Muscle of leg (tissue), 11 donors: ENCODE data around the gene RNASEH2A. TPM values are rescaled to one million over a fixed set of nuclear protein-coding genes. Genes with fewer than 3 reads are reported as not detected.
A peak's percentile ranks its signal among the peaks of the same experiment; 100 is the strongest.
"Not testable (repeated sequence)": the region's sequence is repeated elsewhere in the genome, so short reads cannot be mapped to it uniquely, and the experiment has no call there.

Source experiments
- DNase-seq: peaks from one replicate; pipeline ENCODE4 v3.0.0; 2013
- H3K27ac ChIP-seq: one replicate; pipeline ENCODE4 v1.5.1; 2013; ENCODE audit warnings: mild to moderate bottlenecking, low read length, control low read depth
- H3K27me3 ChIP-seq: one replicate; pipeline ENCODE4 v1.6.1; 2013; ENCODE audit warnings: low read length; ENCODE audit not compliant: control insufficient read depth, insufficient read depth
- H3K36me3 ChIP-seq: one replicate; pipeline ENCODE4 v1.6.1; 2013; ENCODE audit warnings: low read length; ENCODE audit not compliant: control insufficient read depth, insufficient read depth
- H3K4me1 ChIP-seq: one replicate; pipeline ENCODE4 v1.6.1; 2013; ENCODE audit warnings: low read length; ENCODE audit not compliant: control insufficient read depth, insufficient read depth
- H3K4me3 ChIP-seq: one replicate; pipeline ENCODE4 v1.5.1; 2013; ENCODE audit warnings: low read length, control low read depth
- H3K9me3 ChIP-seq: replicated peaks from 2 replicates; pipeline ENCODE4 v1.6.1; 2013; ENCODE audit warnings: low read depth, low read length; ENCODE audit not compliant: control insufficient read depth
- WGBS: methylation state at CpG from one replicate; pipeline ENCODE4 v1.1.5; 2013; ENCODE audit warnings: missing lambda C conversion rate; ENCODE audit not compliant: insufficient coverage; 5-methylcytosine and 5-hydroxymethylcytosine counted together
- polyA plus RNA-seq, 8 donors: library from polyadenylated mRNA; unstranded; fragments of 120-200 nt; gene quantifications; one replicate each; pipeline versions ENCODE4 v1.2.1 to v1.2.3, GENCODE V29; 2013; ENCODE audit warnings: inconsistent platforms in 1 of 8, low replicate concordance in 1 of 8; ENCODE audit not compliant: insufficient read length in 8 of 8, insufficient read depth in 1 of 8
- total RNA-seq: library from RNA; stranded (reverse); fragments of 120-200 nt; gene quantifications from one replicate; pipeline ENCODE4 v1.2.4, GENCODE V29; 2013

Gene RNASEH2A
- total and polyA plus RNA-seq, 9 donors, result 12.6 to 31.5 (median 22.8) TPM

- Histone ChIP-seq H3K4me1 (peaks cover 12% of the 10 kb centered on the region), H3K27ac (no peak overlapping the region), H3K36me3 (no peaks in the 10 kb centered on the region), H3K9me3 (no peaks in the 10 kb centered on the region), H3K4me3 (no peak overlapping the region), H3K27me3 (peaks cover 83% of the 10 kb centered on the region)
- DNase-seq, result no peak
- WGBS, result 8% methylated on average over 29 of the region's 43 CpGs
These were observed 34.0 kb downstream of the RNASEH2A start for GRCh38 chr19:12840091-12841079.

DNA sequence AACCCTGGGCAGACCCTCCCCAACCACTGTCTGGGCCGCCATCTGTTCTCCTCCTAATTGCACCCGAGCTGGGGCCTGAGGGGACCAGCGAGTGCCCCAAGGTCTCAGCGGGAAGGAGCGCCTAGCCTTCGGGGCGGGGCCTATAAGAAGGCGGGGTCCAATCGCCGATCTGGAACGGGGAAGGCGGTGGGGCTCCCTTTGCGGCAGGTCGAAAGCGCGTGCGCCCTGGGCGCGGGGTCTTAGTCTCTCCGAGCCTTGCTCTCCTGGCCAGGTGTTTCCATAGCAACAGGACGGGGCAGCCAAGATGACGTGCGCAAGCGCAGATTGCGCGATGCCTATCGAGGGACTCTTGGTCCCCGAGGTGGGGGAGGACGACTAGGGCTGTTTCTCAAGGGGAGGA, 34.7 kb downstream of the RNASEH2A start:
- 0% methylated on average over 25 of the region's 29 CpGs for WGBS
- H3K9me3 ChIP-seq, result no peaks in the 10 kb centered on the region
- no peak for DNase-seq
- H3K4me3 ChIP-seq, result no peak overlapping the region
- no peak overlapping the region for H3K27ac ChIP-seq
- H3K27me3 ChIP-seq, result peaks cover 79% of the 10 kb centered on the region
- H3K4me1 ChIP-seq, result peaks cover 12% of the 10 kb centered on the region
- no peaks in the 10 kb centered on the region for H3K36me3 ChIP-seq

DNA sequence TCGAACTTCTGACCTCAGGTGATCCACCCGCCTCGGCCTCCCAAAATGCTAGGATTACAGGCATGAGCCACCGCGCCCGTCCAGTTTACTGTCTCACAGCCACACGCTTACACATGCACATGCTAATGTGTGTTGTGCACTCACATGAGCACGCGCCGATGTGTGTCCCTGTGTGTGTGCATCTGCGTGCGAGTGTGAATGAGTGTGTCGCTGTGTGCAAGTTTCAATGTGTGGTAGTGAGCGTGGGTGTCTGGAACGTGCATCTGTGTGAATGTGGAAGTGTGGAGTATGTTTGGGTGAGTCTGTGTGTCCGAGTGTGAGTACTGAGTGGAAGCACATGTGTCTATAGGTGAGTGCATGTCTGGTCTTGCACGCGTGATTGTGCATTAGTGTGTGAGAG, 36.1 kb downstream of the RNASEH2A start:
- WGBS, result 93% methylated on average over 18 of the region's 18 CpGs
- Histone ChIP-seq H3K9me3 (no peaks in the 10 kb centered on the region), H3K27ac (no peak overlapping the region), H3K36me3 (no peaks in the 10 kb centered on the region), H3K4me3 (no peak overlapping the region), H3K27me3 (peaks cover 73% of the 10 kb centered on the region), H3K4me1 (peaks cover 16% of the 10 kb centered on the region)
- no peak for DNase-seq

- WGBS, result 87% methylated on average over 6 of the region's 11 CpGs
- Histone ChIP-seq H3K27ac (no peak overlapping the region), H3K27me3 (peaks cover 71% of the 10 kb centered on the region), H3K36me3 (no peaks in the 10 kb centered on the region), H3K4me1 (peaks cover 16% of the 10 kb centered on the region), H3K4me3 (no peak overlapping the region), H3K9me3 (no peaks in the 10 kb centered on the region)
- DNase-seq, result no peak
These were observed 36.9 kb downstream of the RNASEH2A start for GRCh38 chr19:12843328-12843727.

DNA sequence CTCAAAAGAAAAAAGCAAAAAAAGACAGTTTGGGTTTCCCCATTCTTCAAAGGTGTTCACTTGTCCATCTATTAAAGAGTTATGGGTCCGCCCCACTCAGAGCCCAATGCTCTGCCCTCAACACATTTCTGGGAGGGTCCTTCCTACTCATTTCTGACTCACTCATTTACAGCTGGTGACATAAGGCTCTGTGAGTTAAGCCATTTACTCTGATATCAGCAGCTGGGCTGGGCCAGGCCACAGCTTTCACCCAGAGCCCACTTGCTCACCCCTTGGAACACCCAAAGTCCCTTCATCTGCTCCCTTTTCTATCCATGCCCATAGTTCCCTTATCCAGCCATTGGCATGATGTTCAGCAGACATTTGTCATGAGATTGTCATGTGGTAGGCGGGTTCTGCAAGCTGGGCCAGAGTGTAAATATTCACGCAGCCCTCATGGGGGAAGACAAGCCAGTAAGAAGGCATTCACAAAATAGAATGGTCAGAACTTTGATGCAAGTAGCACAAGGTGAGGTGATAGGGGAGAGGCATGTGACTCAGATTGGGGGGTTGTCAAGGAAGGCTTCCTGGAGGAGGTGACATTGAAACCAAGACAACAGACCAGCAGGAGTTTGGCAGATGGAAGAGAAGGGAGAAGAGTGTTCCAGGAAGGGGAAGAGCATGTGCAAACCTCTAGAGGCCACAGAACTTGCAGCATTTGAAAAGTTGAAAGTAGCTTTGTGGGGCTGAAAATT, 37.8 kb downstream of the RNASEH2A start:
- DNase-seq, result no peak
- no peaks in the 10 kb centered on the region for H3K9me3 ChIP-seq
- WGBS, result 87% methylated on average over 3 of the region's 3 CpGs
- peaks cover 62% of the 10 kb centered on the region for H3K27me3 ChIP-seq
- no peaks in the 10 kb centered on the region for H3K36me3 ChIP-seq
- H3K27ac ChIP-seq, result no peak overlapping the region
- H3K4me3 ChIP-seq, result no peak overlapping the region
- peaks cover 12% of the 10 kb centered on the region for H3K4me1 ChIP-seq

- not testable (repeated sequence) for H3K27ac ChIP-seq, H3K4me1 ChIP-seq, H3K36me3 ChIP-seq, DNase-seq, H3K4me3 ChIP-seq, H3K9me3 ChIP-seq
- peaks cover 40% of the 10 kb centered on the region for H3K27me3 ChIP-seq
- WGBS, result 57% methylated on average over 1 of the region's 7 CpGs
These were observed 40.2 kb downstream of the RNASEH2A start for GRCh38 chr19:12846613-12847012.

GRCh38 chr19:12847159-12848139, 41.1 kb downstream of the RNASEH2A start:
- peak; percentile 86 for DNase-seq
- WGBS, result 11% methylated on average over 64 of the region's 69 CpGs
- Histone ChIP-seq H3K4me3 (peak overlapping the region; percentile 21), H3K4me1 (peaks cover 7% of the 10 kb centered on the region), H3K9me3 (no peaks in the 10 kb centered on the region), H3K27ac (no peak overlapping the region), H3K36me3 (no peaks in the 10 kb centered on the region), H3K27me3 (peaks cover 33% of the 10 kb centered on the region)

GRCh38 chr19:12856653-12857052, 50.3 kb downstream of the RNASEH2A start:
- no peaks in the 10 kb centered on the region for H3K4me1 ChIP-seq
- no peak for DNase-seq
- WGBS, result no CpG with 5 or more reads among the region's 1 CpG
- H3K36me3 ChIP-seq, result no peaks in the 10 kb centered on the region
- H3K9me3 ChIP-seq, result peaks cover 2% of the 10 kb centered on the region
- no peak overlapping the region for H3K4me3 ChIP-seq
- H3K27ac ChIP-seq, result no peak overlapping the region
- H3K27me3 ChIP-seq, result no peaks in the 10 kb centered on the region

DNA sequence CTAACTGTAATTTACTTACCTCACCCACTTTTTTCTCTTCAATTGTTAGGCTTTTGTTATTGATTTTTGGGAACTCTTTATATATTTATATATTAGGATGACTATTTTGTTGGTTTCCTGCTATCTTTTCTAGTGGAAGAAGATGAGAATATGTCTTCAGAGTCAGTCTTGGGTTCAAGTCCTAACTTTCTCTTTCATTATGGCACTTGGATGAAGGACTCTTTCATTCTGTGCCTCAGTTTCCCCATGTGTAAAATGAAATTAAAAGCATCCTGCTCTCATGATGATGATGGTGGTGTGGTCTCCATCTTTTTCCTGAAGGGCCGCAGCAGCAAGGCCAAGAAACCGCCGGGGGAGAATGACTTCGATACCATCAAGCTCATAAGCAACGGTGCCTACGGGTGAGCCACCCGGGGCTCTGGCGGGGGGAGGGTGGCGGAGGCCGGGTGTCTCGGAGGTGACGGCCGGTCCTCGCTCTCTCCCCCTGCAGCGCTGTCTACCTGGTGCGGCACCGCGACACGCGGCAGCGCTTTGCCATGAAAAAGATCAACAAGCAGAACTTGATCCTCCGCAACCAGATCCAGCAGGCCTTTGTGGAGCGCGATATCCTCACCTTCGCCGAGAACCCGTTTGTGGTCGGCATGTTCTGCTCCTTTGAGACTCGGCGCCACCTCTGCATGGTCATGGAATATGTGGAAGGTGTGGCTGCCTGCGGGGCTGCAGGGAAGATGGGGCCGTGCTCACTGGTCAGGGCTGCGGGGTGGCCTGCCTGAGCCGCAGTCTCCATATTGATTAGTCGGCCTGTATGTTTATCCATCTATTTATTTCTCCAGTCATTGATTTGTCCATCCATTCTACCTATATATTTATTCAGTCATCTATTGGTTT, 51.9 kb downstream of the RNASEH2A start:
- peaks cover 2% of the 10 kb centered on the region for H3K27me3 ChIP-seq
- H3K4me3 ChIP-seq, result no peak overlapping the region
- DNase-seq, result no peak
- WGBS, result 93% methylated on average over 30 of the region's 35 CpGs
- H3K9me3 ChIP-seq, result peaks cover 2% of the 10 kb centered on the region
- H3K4me1 ChIP-seq, result no peaks in the 10 kb centered on the region
- H3K27ac ChIP-seq, result no peak overlapping the region
- H3K36me3 ChIP-seq, result no peaks in the 10 kb centered on the region
